GM21723 (cell line): ENCODE measurements around the gene CD248.
"Not testable (repeated sequence)": the region's sequence is repeated elsewhere in the genome, so short reads cannot be mapped to it uniquely, and the experiment has no call there.

Source experiments
- ATAC-seq: cut with Tn5 transposase; IDR thresholded peaks from one replicate; pipeline ENCODE4 v1.9.1; 2021; ENCODE audit warnings: mild to moderate bottlenecking, moderate library complexity; ENCODE audit not compliant: unreplicated experiment

The CD248 gene, protein sequence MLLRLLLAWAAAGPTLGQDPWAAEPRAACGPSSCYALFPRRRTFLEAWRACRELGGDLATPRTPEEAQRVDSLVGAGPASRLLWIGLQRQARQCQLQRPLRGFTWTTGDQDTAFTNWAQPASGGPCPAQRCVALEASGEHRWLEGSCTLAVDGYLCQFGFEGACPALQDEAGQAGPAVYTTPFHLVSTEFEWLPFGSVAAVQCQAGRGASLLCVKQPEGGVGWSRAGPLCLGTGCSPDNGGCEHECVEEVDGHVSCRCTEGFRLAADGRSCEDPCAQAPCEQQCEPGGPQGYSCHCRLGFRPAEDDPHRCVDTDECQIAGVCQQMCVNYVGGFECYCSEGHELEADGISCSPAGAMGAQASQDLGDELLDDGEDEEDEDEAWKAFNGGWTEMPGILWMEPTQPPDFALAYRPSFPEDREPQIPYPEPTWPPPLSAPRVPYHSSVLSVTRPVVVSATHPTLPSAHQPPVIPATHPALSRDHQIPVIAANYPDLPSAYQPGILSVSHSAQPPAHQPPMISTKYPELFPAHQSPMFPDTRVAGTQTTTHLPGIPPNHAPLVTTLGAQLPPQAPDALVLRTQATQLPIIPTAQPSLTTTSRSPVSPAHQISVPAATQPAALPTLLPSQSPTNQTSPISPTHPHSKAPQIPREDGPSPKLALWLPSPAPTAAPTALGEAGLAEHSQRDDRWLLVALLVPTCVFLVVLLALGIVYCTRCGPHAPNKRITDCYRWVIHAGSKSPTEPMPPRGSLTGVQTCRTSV

GRCh38 chr11:66316849-66317251 is at the start of gene CD248:
CD248 (minus strand) TSS chr11:66317044; CDS start chr11:66317027, 17 bp downstream.
- ATAC-seq = no peak

DNA sequence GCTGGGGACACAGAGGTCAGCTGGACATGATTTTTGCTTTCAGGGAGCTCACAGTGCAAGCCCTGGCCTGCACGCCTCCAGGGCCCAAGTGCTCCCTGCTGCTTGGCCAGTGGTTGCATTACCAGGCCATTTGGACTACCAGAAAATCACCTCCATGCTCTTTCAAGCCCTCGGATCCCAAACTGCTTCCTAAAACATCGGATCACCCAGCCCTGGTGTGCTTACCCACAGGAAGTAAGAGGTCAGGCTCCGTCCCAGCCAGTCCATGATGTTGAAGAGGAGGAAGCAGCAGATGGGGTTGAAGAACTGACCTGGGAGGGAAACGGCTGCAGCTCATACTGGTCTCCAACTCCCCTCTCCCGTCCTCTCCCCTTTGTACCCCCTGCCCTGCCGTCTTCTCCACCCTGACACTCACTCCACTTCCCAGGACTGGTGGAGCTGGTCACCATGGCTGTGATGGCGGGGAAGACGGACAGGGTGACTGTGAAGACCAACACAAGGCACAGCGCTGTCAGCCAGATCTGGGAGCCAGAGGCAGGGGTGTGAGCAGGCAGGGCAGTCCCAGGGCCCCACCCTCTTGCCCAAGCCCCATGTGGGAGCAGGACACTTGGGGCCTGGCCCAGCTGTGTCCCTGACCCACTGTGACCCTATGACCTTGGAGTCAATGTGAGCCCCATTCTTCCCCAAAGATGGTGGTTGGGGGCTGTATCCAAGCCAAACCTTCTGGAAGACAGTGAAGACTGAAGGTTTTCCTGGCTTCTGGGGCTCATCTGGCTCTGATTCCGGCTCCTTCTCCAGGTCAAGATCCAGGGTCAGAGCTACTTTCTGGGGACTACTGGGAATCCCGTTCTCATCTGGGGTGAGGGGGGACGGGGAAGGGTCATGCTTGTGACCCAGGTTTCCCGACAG is 49.1 kb upstream of the CD248 start:
- no peak for ATAC-seq

- ATAC-seq = no peak
These were observed 48.3 kb upstream of the CD248 start for GRCh38 chr11:66365166-66365565.

- ATAC-seq = no peak
These were observed 47.1 kb upstream of the CD248 start for GRCh38 chr11:66363805-66364535.

- ATAC-seq = no peak
These were observed 46.4 kb upstream of the CD248 start for GRCh38 chr11:66363187-66363601.

DNA sequence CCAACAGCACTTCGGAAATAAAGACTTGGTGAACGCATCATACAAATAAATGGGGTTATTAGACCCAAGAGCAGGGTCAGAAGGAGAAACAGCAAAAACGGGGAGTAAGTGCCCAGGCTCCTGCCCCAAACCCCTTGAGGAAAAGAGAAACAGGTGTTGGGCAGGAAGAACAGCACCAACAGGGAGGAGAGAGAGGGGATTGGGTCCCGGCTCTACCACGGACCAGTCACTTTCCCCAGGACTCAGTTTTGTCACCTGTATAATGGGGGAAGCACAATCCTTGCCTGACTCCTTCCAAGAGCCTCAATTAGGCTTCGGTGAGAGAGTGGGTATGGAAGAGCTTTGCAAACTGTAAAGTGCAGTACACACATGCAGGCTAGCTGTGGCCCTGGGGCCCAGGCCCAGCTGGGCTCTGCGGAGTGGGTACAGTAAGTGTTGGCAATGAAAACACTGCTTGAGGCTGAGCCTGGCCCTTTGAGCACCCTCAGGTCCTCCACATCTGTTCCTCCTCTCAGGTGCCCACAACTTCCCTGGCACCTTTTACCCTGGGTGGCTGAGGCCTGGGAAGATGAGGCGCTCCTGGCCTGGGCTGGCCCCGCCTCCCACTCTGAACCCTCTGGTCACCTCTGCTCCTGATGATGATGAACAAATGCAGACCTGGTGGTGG is 45.8 kb upstream of the CD248 start:
- no peak for ATAC-seq

DNA sequence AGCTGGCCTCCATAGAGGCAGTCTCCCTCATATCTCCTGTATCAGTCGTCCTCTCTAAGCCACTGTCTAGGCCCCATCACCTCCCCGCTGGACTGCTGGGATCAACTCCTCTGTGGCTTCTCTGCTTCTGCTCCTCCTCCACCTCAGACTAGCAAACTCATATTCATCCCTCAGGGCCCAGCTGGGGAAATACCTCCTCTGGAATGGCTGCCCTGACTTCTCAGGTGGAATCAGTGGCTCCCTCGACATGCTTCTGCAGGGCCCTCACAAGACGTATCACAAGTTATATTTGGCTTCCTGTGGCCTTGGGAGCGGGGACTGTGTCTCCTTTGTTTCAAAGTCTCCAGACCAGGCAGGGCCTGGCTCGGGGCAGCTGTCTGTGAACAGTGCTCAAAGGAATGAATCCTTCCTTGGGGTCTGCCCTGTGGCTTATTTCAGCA is 44.7 kb upstream of the CD248 start:
- no peak for ATAC-seq

DNA sequence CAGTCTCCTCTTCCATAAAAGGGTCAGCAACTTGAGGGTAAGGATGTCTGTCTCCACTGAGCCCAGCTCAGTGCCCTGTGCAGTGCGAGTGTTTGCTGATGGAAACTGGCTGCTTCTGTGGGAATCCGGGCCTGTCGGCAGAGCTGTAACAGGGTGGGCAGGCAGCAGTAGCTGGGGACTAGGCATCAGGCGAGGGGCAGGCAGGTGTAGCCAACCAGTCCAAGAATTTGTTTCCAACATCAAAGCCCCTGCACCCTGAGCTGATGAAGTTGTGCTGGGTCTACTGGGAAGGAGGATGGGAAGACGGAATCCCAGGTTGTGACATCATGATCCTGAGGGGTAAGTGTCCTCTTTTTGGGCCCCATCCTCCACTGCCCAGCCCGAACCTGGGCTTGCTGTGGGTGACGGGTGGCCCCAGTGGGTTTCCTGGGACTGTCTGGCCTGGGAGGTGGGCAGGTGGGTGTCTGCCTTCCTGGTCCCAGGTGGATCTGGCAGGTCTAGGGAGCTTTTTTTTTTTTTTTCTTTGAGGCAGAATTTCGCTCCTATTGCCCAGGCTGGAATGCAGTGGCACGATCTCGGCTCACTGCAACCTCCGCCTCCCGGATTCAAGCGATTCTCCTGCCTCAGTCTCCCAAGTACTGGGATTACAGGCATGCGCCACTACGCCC is 43.7 kb upstream of the CD248 start:
- no peak for ATAC-seq

GRCh38 chr11:66359662-66360087 is 42.8 kb upstream of the CD248 start:
- ATAC-seq = no peak

DNA sequence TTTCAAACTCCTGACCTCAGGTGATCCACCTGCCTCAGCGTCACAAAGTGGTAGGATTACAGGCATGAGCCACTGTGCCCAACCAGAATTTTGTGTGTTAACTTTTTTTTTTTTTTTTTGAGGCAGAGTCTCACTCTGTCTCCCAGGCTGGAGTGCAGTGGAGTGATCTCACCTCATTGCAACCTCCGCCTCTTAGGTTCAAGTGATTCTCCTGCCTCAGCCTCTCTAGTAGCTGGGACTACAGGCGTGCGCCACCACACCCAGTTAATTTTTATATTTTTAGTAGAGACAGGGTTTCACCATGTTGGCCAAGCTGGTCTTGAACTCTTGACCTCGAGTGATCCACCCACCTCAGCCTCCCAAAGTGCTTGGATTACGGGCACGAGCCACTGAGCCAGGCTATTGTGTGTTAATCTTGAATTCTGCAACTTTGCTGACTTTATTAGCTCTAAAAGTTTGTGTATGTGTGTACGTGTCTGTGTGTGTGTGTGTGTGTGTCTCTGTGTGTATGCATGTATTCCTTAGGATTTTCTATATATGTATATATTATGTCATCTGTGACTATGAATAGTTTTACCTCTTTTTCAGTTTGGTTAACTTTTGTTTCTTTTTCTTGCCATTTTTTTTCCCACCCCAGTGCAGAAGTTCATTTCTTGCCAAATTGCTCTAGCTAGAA is 33.9 kb upstream of the CD248 start:
- not testable (repeated sequence) for ATAC-seq

DNA sequence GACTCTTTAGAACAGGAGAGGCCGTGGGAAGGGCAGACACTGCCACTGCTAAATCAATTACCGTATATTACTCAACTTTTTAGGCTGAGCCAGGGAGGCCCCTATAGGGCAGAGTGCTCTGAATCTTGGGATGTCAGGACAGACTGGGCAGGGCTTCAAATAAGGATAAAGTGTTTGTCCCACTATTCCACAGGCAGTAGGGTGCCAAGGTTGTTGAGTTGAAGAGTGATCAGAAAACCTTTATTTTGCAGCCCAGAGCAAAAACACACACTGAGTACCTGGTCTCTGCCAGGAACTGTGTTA is 32.2 kb upstream of the CD248 start:
- ATAC-seq = no peak

- ATAC-seq = peak; percentile 48
These were observed 30.8 kb upstream of the CD248 start, which contains the start of gene B4GAT1 for GRCh38 chr11:66347425-66348276. B4GAT1 (minus strand) TSS chr11:66347629; CDS start chr11:66347545, 84 bp downstream.

- ATAC-seq = no peak
These were observed 29.9 kb upstream of the CD248 start for GRCh38 chr11:66346476-66347424.

GRCh38 chr11:66345316-66345649 is 28.4 kb upstream of the CD248 start:
- peak; percentile 6 for ATAC-seq

DNA sequence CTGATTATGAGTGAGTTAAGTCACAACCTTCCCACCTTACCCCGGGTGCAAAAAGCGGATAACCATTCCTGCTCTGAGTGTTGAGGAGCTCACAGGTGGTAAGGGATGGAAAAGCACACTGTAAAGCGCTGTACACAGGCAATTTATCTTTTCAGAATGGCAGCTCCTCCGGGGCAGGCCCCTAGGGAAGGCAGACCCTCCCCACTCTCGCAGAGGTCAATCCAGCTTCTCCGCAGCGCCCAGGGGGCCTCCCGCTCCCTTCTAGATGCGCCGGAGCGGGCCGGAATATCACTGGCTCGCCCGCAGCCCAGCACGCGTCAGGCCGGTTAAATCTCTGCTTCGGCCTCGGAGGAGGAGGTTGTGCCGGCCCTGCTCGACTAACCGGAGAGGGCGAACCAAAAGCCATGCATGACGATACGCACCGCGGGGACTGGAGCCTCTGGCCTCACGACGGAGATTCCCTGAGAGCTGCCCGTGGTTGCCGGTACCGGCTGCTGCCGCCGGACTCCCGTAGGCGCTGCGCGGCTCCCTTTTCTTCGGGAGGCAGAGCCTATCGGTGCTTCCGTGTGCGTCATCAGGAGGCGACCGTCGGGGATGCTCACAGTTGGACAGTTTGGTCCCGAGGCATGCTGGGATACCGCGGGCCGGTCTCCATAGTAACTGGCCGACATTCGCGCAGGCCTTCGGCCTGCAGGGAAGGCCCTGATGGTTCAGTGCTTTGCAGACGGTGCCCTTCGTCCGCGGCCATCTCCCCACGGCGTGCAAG is 27.9 kb upstream of the CD248 start, which contains the start of gene BRMS1:
BRMS1 (minus strand) TSS at position 555 of the 766 bp plus-strand sequence. CDS start 2,870 bp downstream, outside the sequence.
- ATAC-seq = peak; percentile 65

- no peak for ATAC-seq
These were observed 26.3 kb upstream of the CD248 start for GRCh38 chr11:66343176-66343575.
